ENCODE data around the gene OR2H1.

- TF ChIP-seq, protein P1, sequence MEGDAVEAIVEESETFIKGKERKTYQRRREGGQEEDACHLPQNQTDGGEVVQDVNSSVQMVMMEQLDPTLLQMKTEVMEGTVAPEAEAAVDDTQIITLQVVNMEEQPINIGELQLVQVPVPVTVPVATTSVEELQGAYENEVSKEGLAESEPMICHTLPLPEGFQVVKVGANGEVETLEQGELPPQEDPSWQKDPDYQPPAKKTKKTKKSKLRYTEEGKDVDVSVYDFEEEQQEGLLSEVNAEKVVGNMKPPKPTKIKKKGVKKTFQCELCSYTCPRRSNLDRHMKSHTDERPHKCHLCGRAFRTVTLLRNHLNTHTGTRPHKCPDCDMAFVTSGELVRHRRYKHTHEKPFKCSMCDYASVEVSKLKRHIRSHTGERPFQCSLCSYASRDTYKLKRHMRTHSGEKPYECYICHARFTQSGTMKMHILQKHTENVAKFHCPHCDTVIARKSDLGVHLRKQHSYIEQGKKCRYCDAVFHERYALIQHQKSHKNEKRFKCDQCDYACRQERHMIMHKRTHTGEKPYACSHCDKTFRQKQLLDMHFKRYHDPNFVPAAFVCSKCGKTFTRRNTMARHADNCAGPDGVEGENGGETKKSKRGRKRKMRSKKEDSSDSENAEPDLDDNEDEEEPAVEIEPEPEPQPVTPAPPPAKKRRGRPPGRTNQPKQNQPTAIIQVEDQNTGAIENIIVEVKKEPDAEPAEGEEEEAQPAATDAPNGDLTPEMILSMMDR (IDR thresholded peaks at IDR 0.05; ENCODE audit: low read depth, low read length): no peak
- TF ChIP-seq MYC (IDR thresholded peaks at IDR 0.05; ENCODE audit: low read depth, low read length): no peak
- no peak for TF ChIP-seq POLR2A (IDR thresholded peaks at IDR 0.05; ENCODE audit: extremely low read depth, insufficient read length)
- TF ChIP-seq, protein P2, sequence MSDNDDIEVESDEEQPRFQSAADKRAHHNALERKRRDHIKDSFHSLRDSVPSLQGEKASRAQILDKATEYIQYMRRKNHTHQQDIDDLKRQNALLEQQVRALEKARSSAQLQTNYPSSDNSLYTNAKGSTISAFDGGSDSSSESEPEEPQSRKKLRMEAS (IDR thresholded peaks at IDR 0.05; ENCODE audit: low read depth, low read length): no peak
Measured at GRCh38 chr6:29456971-29457370, at the start of gene OR2H1, which contains the start of gene OR11A1.
